HG03103 (cell line): Measurements from ENCODE around the gene RSPH10B2.
"Not testable (repeated sequence)": the region's sequence is repeated elsewhere in the genome, so short reads cannot be mapped to it uniquely, and the experiment has no call there.

Source experiments
- ATAC-seq: cut with Tn5 transposase; IDR thresholded peaks from one replicate; pipeline ENCODE4 v1.9.1; 2021; ENCODE audit warnings: low read depth; ENCODE audit not compliant: unreplicated experiment

The RSPH10B2 gene

GRCh38 chr7:6835521-6835920 is 81.6 kb downstream of the RSPH10B2 start:
- ATAC-seq, result not testable (repeated sequence)

DNA sequence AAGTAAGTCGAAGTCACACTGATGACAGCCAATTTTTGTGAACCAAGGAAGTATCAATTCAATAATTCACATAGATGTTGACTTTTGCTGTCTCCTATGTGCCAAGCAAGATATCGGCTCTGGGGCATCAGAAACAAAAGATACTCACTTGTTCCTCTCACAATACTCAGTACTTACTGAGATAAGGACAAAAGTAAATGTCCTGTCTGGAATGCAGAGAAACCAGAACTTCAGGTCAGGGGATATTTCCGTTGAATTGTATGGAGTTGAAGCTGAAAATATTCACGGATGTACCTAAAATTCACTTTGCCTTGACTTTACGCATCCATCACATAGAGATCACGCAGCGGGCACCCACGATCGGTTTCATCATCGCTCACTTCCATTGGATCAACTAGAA is 83.2 kb downstream of the RSPH10B2 start:
- ATAC-seq, result not testable (repeated sequence)

GRCh38 chr7:6842278-6842921 is 88.5 kb downstream of the RSPH10B2 start:
- not testable (repeated sequence) for ATAC-seq

GRCh38 chr7:6843092-6843491 is 89.2 kb downstream of the RSPH10B2 start:
- ATAC-seq, result not testable (repeated sequence)

GRCh38 chr7:6843654-6844053 is 89.8 kb downstream of the RSPH10B2 start:
- not testable (repeated sequence) for ATAC-seq

DNA sequence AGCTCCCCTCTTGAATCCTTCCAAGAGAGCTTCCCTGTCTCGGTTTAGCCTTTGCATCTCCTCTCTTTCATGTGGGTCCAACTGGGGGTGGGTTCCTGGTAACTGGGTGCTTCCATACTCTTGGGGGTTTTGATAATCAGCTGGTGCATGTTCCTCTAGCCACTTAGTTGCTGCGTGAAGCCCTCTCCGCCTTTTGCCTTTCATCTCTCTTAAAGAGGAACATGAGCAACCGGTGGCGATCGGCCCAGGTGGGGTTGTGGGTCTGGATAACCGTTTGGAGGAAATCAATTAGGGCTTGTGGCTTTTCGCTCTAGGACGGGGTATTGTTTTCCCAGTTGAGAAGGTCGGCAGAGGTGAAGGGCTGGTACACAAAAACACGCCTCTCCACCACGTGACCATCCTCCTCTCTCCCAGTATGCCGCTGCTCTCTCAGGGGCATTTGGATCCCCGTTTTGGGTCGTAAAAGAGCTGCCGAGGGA is 92.1 kb downstream of the RSPH10B2 start:
- ATAC-seq, result not testable (repeated sequence)

- ATAC-seq, result not testable (repeated sequence)
Measured at GRCh38 chr7:6847751-6848150, 93.8 kb downstream of the RSPH10B2 start.
